ENCODE results near the gene HSPA13.
"Not testable (repeated sequence)": the region's sequence is repeated elsewhere in the genome, so short reads cannot be mapped to it uniquely, and the experiment has no call there.

Gene HSPA13

DNA sequence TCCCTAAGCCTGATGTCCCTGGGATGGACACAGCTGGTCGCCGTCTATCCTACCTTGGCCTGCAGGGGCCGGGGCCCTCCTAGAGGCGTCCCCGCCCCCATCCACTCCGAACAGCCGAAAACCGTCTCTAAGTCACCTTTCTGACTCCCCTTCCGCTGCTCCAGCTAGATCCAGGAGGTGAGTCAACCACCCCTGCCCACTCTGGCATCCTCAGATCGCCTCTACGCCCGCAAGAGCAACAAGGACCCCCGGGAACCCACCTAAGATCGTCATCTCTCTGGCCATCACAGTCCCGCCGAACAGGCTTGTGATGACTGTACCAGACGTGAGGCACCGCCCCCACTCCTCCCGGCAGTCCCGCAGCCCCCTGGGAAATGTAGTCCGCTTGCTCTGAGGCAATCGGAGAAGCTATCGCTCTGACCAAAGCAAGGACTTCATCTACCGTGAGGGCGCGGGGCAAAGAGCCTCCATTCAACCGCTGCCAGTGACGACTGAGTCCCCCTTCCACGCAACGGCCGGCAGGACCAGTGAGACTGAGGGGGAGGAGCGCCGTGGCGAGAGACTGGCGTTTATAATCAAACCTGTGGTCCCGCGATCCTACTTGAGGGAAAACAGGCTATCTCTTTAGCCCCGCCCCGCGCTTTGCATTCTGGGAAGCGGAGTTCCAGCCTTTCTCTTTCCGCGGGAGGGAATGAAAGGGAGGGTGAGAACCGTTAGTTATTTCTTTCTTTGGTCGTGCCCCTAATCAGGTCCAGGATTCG is at the start of gene HSPA13:
TSS of gene HSPA13 (minus strand) at position 312 of the 761 bp plus-strand sequence. CDS start at position 285, 27 bp downstream.
- peak; percentile 99 for DNase-seq (ENCODE audit: low read depth)

DNA sequence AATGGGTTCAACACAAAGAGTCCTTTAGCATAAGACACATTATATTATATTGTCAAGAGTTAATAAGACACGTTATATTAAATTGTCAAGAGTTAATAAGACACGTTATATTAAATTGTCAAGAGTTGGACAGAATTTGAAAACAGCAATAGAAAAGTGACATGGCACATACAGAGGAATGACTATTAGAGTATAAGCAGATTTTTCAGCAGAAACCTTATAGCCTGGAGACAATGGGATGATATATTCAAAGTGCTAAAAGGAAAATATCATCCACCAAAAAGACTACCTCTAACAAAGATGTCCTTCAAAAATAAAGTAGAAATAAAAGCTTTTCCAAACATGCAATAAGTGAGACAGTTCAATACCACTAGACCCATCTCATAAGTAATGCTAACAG is 36.0 kb upstream of the HSPA13 start:
- DNase-seq (ENCODE audit: low read depth): no peak

DNA sequence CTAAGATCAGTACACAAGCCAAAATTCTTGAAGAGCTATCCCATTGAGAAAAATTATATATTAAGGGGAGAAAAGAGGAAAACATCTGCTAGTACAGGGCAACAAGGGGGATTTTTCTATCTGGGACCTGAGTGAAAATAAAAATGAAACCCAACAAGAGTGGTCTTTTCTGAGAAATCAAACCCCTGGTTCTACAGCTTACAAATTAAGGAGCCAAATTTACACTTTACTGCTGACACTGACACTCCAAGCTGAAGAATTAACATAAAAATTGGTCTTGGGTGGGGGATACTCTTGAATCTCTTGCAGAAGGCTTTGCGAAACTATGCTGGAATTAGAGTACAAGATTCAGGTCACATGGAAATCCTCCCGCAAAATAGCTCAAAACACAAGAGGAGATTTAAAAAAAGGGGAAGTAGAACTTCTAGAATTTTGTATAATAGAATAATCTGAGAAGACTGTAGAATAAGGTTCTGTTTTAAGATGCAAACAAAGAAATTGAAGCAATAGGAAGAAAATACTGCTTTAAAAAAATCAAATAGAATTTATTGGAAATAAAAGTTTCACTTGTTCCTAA is 32.1 kb upstream of the HSPA13 start:
- DNase-seq (ENCODE audit: low read depth): no peak

- DNase-seq (ENCODE audit: low read depth): no peak
Observed at GRCh38 chr21:14405962-14406361, 23.0 kb upstream of the HSPA13 start.

GRCh38 chr21:14405225-14405624 is 22.3 kb upstream of the HSPA13 start:
- DNase-seq (ENCODE audit: low read depth): peak; percentile 8

- DNase-seq (ENCODE audit: low read depth): peak; percentile 37
Observed at GRCh38 chr21:14403681-14404318, 20.9 kb upstream of the HSPA13 start.

GRCh38 chr21:14401217-14401616 is 18.3 kb upstream of the HSPA13 start:
- DNase-seq (ENCODE audit: low read depth): no peak

DNA sequence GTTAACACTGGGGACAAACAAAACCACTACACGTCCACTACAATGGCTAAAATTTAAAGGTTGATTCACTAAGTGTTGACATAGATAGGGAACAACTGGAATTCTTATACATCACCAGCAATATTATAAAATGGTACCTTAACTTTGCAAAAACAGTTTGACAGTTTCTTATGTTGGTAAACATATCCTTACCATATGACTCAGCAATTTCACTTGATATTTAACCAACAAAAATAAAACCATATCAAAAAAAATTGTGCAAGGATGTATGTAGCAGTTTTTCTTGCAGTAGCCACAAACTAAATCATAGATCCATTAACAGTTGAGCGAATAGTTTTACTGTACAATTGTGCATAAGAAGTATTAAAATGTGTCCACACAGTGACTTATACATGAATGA is 5.3 kb upstream of the HSPA13 start:
- no peak for DNase-seq (ENCODE audit: low read depth)

GRCh38 chr21:14384453-14384852 is 1.5 kb upstream of the HSPA13 start:
- no peak for DNase-seq (ENCODE audit: low read depth)

GRCh38 chr21:14383596-14384180 is 742 bp upstream of the HSPA13 start:
- DNase-seq (ENCODE audit: low read depth): no peak

DNA sequence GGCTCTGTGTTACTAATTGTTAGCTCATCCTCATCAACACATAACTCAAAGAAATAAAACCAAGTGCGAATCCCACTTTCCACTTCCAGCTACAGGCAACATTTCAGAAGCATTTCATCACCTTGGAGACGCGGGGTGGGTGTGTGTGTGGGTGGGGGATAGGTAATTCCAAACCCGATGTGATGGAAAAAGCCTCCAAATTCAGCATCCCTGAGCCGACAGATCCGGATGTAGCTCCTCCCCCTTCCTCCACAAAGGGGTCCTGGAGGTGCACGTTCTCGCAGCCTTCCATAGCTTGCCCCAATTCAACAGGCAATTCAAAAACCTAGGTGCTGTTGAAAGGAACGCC is 486 bp downstream of the HSPA13 start:
- DNase-seq (ENCODE audit: low read depth): no peak

GRCh38 chr21:14376854-14377253 is 6.1 kb downstream of the HSPA13 start:
- no peak for DNase-seq (ENCODE audit: low read depth)

DNA sequence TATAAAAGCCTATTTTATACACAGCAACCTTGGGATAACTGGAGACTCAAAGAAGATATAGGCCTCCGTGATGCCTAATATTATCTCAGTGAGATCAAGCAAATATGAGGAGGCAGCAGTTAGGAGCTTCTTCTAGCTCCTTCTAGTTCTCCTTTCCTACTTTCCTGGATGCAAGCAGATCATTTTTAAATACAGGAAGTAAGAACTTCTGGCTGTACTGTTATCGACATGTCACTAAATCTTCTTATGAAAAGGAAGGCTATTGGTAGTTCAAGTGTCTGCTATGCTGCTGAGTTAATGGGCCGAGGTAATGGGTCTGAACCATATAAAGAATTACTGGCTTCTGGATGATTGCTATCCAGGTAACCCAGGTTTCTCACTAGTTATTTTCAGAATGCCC is 15.9 kb downstream of the HSPA13 start:
- no peak for DNase-seq (ENCODE audit: low read depth)

DNA sequence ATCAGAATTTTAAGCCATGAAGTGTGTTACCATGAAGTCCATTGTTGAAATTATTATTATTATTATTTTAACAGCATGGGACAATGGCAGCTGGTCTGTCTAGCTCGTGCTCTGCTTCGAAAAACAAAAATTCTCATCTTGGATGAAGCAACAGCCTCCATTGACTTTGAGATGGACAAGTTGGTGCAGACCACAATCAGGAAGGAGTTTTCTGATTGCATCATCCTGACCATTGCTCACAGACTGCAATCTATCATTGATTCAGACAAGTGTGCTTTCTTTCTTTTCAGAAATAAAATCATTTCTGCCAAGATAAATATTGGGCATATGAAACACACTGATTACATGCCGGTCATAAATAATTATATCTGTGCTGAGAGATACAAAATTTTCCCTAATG is 21.0 kb downstream of the HSPA13 start:
- DNase-seq (ENCODE audit: low read depth): no peak

- DNase-seq (ENCODE audit: low read depth): no peak
Observed at GRCh38 chr21:14358775-14359174, 24.2 kb downstream of the HSPA13 start.

GRCh38 chr21:14356746-14357145 is 26.2 kb downstream of the HSPA13 start:
- no peak for DNase-seq (ENCODE audit: low read depth)

- DNase-seq (ENCODE audit: low read depth): no peak
Observed at GRCh38 chr21:14354515-14354914, 28.4 kb downstream of the HSPA13 start.

GRCh38 chr21:14353726-14354125 is 29.2 kb downstream of the HSPA13 start:
- no peak for DNase-seq (ENCODE audit: low read depth)

DNA sequence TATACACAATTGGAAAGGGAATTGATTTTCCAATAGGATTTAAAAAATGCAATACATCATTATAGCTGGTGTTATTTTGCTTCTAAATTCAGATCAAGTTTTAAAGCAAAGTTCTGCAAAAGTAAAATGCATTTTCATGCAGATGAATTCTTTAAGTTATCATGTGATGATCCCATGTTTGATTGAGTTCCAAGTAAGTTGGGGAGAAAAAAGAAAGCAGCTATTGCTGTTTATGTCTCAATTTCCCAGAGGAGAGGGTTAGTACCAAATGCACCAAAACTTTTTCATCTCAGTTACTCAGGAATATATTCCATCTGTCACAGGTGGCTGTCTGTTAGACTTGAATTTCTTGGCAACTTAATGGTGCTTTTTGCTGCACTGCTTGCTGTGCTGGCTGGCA is 29.7 kb downstream of the HSPA13 start:
- no peak for DNase-seq (ENCODE audit: low read depth)

GRCh38 chr21:14327346-14327745 is 55.6 kb downstream of the HSPA13 start:
- not testable (repeated sequence) for DNase-seq (ENCODE audit: low read depth)

GRCh38 chr21:14325595-14325994 is 57.4 kb downstream of the HSPA13 start:
- no peak for DNase-seq (ENCODE audit: low read depth)
